SK-N-MC (cell line): ENCODE results near the gene EFR3B.

Experiments used
- FOXP2 ChIP-seq: optimal IDR thresholded peaks from 2 replicates; pipeline ENCODE3; 2011; ENCODE audit warnings: mild to moderate bottlenecking, moderate library complexity; ENCODE audit not compliant: insufficient read depth; ENCODE audit errors: extremely low read length, control extremely low read depth
- POLR2AphosphoS5 ChIP-seq: IDR thresholded peaks from 2 replicates; pipeline ENCODE4 v1.6.1; 2012; ENCODE audit warnings: mild to moderate bottlenecking, low read depth, low read length, borderline replicate concordance

GRCh38 chr2:25169073-25169470 is 127.2 kb downstream of the EFR3B start:
- TF ChIP-seq POLR2AphosphoS5: no peak
- TF ChIP-seq FOXP2: no peak
